OCI-LY3 (cell line): ENCODE data around the gene LANCL3.

Source experiments
- H2AFZ ChIP-seq: fragments of 200-600, 300-600 bp; shearing (Covaris generic); 2 replicates; pipeline ENCODE4 v1.6.0; 2014; ENCODE audit warnings: antibody characterized with exemption, low read depth, low read length
- H3K27ac ChIP-seq: fragments of 200-600, 300-600 bp; sonication (generic); 2 replicates; pipeline ENCODE4 v1.5.1; 2014; ENCODE audit warnings: mild to moderate bottlenecking, low read length, moderate library complexity, mixed read lengths
- H3K27me3 ChIP-seq: fragments of 200-600, 300-600 bp; sonication (generic); 2 replicates; pipeline ENCODE4 v1.6.1; 2014; ENCODE audit warnings: low read depth, low read length, mixed read lengths
- H3K36me3 ChIP-seq: fragments of 200-600, 300-600 bp; sonication (generic); replicated peaks from 2 replicates; pipeline ENCODE3; 2014; ENCODE audit warnings: low read depth, low read length, mixed read lengths
- H3K4me1 ChIP-seq: fragments of 300-600, 200-600 bp; sonication (generic); 2 replicates; pipeline ENCODE4 v1.6.1; 2014; ENCODE audit warnings: low read length, mixed read lengths
- H3K4me2 ChIP-seq: fragments of 200-600, 300-600 bp; sonication (generic); 2 replicates; pipeline ENCODE4 v1.6.1; 2014; ENCODE audit warnings: low read length, mixed read lengths
- H3K4me3 ChIP-seq: fragments of 300-600, 200-600 bp; sonication (generic); 2 replicates; pipeline ENCODE4 v1.5.1; 2014; ENCODE audit warnings: antibody characterized with exemption, mild to moderate bottlenecking, low read length, moderate library complexity
- H3K79me2 ChIP-seq: fragments of 300-600, 200-600 bp; shearing (Covaris generic); 2 replicates; pipeline ENCODE4 v1.6.1; 2014; ENCODE audit warnings: mild to moderate bottlenecking, low read length, mixed read lengths
- H3K9ac ChIP-seq: fragments of 300-600, 200-600 bp; shearing (Covaris generic); 2 replicates; pipeline ENCODE4 v1.6.0; 2014; ENCODE audit warnings: mild to moderate bottlenecking, low read length, moderate library complexity
- H3K9me3 ChIP-seq: fragments of 200-600, 300-600 bp; shearing (Covaris generic); 2 replicates; pipeline ENCODE4 v1.6.1; 2014; ENCODE audit warnings: low read length, mixed read lengths; ENCODE audit not compliant: insufficient read depth
- H4K20me1 ChIP-seq: fragments of 200-600, 300-600 bp; sonication (generic); 2 replicates; pipeline ENCODE4 v1.6.1; 2016; ENCODE audit warnings: low read length, mixed read lengths; ENCODE audit not compliant: insufficient read depth
- CTCF ChIP-seq: fragments of 200-600, 300-600 bp; sonication (generic); IDR thresholded peaks from 2 replicates; pipeline ENCODE4 v1.5.1; 2014; ENCODE audit warnings: antibody characterized with exemption, low read length, low read depth
- EZH2phosphoT487 ChIP-seq: fragments of 200-600 bp; shearing (Covaris generic); IDR thresholded peaks from 2 replicates; pipeline ENCODE4 v1.6.1; 2018; ENCODE audit warnings: antibody characterized with exemption, mixed run types, low read depth

The LANCL3 gene

GRCh38 chrX:37678574-37678973 is 107.1 kb downstream of the LANCL3 start:
- Histone ChIP-seq H3K27ac (no peak overlapping the region), H2AFZ (no peak overlapping the region), H3K9me3 (no peaks in the 10 kb centered on the region), H3K79me2 (no peaks in the 10 kb centered on the region), H3K4me1 (peaks cover 29% of the 10 kb centered on the region), H4K20me1 (no peaks in the 10 kb centered on the region), H3K36me3 (no peaks in the 10 kb centered on the region), H3K4me2 (no peak overlapping the region; the same call in 1 of the 2 replicates), H3K9ac (no peak overlapping the region), H3K27me3 (no peaks in the 10 kb centered on the region), H3K4me3 (no peak overlapping the region)
- no peak for TF ChIP-seq EZH2phosphoT487
- no peak for TF ChIP-seq CTCF

- Histone ChIP-seq H4K20me1 (no peaks in the 10 kb centered on the region), H3K9ac (no peak overlapping the region), H3K79me2 (no peaks in the 10 kb centered on the region), H3K4me1 (peaks cover 29% of the 10 kb centered on the region), H3K9me3 (no peaks in the 10 kb centered on the region), H3K4me2 (no peak overlapping the region), H3K27me3 (no peaks in the 10 kb centered on the region), H3K36me3 (no peaks in the 10 kb centered on the region), H3K27ac (no peak overlapping the region), H3K4me3 (no peak overlapping the region), H2AFZ (no peak overlapping the region)
- TF ChIP-seq CTCF = no peak
- TF ChIP-seq EZH2phosphoT487 = no peak
These were observed 107.8 kb downstream of the LANCL3 start for GRCh38 chrX:37679230-37679629.

- TF ChIP-seq CTCF (no peak), EZH2phosphoT487 (no peak)
- Histone ChIP-seq H3K79me2 (no peaks in the 10 kb centered on the region), H3K4me1 (peaks cover 32% of the 10 kb centered on the region), H3K27ac (no peak overlapping the region), H4K20me1 (no peaks in the 10 kb centered on the region), H3K9me3 (no peaks in the 10 kb centered on the region), H3K4me2 (no peak overlapping the region), H3K27me3 (no peaks in the 10 kb centered on the region), H3K36me3 (no peaks in the 10 kb centered on the region), H3K4me3 (no peak overlapping the region), H3K9ac (no peak overlapping the region), H2AFZ (no peak overlapping the region)
These were observed 108.4 kb downstream of the LANCL3 start for GRCh38 chrX:37679888-37680287.

DNA sequence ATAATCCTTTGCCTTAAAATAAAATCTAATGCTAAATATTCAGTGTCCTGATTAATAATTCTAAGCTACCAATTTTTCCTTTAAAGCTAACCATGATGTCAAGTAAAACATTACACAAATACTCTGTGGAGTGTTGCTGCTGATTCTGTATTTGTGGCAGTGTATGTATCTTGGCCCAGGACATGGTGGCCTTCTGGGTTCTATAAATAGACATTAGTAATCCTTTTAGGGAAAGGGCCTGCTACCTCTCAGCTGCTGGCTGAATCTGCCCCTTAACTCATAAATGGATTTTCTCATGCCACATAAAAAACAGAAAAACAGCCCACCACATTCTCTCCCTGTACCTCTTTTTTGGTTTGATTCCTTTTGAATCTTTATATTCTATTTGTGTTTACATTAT is 113.0 kb downstream of the LANCL3 start:
- no peak overlapping the region for H2AFZ ChIP-seq
- no peak overlapping the region for H3K27ac ChIP-seq
- 0 out of 2 replicates have a peak overlapping the region, but pooled peaks have one; percentile 99 for H3K4me2 ChIP-seq
- no peaks in the 10 kb centered on the region for H4K20me1 ChIP-seq
- peaks cover 15% of the 10 kb centered on the region for H3K4me1 ChIP-seq
- H3K9me3 ChIP-seq = no peaks in the 10 kb centered on the region
- no peaks in the 10 kb centered on the region for H3K36me3 ChIP-seq
- no peaks in the 10 kb centered on the region for H3K27me3 ChIP-seq
- H3K4me3 ChIP-seq = no peak overlapping the region
- no peaks in the 10 kb centered on the region for H3K79me2 ChIP-seq
- H3K9ac ChIP-seq = no peak overlapping the region
- TF ChIP-seq EZH2phosphoT487 = no peak
- TF ChIP-seq CTCF = no peak
